ENCODE measurements around the gene MAPK8IP2.

DNA sequence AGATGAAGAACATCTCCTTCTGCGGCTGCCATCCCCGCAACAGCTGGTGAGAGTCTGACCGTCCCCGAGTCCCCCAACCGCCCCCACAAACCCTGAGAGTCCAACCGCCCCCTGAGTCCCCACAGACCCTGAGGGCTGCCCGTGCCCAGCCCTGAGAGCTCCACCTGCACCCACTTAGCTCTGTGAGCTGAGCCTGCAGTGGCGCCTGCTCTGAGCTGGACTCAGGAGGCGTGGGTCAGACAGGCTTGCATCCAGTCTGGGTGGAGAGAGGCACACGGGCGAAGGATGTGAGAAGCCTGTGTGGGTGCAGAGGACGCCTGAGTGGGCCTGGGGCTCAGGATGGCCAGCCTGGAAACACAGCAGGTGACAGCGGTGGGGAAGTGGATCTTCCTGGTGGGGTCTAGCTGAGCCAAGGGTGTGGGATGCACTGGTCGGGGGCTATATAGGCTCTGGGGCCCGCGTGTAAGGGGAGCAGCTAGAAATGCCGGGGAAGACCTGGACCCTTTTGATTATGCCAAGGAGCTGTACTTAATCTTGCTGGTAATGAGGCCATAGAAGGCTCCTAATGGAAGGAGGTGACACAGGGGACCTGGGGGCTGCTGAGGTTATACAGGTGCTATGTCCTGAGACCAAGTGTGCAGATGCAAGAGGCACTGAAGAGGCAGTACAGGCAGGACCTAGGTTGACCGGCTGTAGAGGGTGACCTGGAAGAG is 6.5 kb downstream of the MAPK8IP2 start:
- TF ChIP-seq, protein P1, sequence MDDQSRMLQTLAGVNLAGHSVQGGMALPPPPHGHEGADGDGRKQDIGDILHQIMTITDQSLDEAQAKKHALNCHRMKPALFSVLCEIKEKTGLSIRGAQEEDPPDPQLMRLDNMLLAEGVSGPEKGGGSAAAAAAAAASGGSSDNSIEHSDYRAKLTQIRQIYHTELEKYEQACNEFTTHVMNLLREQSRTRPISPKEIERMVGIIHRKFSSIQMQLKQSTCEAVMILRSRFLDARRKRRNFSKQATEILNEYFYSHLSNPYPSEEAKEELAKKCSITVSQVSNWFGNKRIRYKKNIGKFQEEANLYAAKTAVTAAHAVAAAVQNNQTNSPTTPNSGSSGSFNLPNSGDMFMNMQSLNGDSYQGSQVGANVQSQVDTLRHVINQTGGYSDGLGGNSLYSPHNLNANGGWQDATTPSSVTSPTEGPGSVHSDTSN (IDR thresholded peaks at IDR 0.05) = no peak
- TF ChIP-seq, protein P2, sequence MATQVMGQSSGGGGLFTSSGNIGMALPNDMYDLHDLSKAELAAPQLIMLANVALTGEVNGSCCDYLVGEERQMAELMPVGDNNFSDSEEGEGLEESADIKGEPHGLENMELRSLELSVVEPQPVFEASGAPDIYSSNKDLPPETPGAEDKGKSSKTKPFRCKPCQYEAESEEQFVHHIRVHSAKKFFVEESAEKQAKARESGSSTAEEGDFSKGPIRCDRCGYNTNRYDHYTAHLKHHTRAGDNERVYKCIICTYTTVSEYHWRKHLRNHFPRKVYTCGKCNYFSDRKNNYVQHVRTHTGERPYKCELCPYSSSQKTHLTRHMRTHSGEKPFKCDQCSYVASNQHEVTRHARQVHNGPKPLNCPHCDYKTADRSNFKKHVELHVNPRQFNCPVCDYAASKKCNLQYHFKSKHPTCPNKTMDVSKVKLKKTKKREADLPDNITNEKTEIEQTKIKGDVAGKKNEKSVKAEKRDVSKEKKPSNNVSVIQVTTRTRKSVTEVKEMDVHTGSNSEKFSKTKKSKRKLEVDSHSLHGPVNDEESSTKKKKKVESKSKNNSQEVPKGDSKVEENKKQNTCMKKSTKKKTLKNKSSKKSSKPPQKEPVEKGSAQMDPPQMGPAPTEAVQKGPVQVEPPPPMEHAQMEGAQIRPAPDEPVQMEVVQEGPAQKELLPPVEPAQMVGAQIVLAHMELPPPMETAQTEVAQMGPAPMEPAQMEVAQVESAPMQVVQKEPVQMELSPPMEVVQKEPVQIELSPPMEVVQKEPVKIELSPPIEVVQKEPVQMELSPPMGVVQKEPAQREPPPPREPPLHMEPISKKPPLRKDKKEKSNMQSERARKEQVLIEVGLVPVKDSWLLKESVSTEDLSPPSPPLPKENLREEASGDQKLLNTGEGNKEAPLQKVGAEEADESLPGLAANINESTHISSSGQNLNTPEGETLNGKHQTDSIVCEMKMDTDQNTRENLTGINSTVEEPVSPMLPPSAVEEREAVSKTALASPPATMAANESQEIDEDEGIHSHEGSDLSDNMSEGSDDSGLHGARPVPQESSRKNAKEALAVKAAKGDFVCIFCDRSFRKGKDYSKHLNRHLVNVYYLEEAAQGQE (IDR thresholded peaks at IDR 0.05; ENCODE audit: low read depth, low read length) = no peak
- TF ChIP-seq TEAD4 (IDR thresholded peaks at IDR 0.05; ENCODE audit: borderline replicate concordance, insufficient read depth) (no peak), NRF1 (IDR thresholded peaks at IDR 0.05; ENCODE audit: low read depth, low read length) (no peak), FOXM1 (IDR thresholded peaks at IDR 0.05; ENCODE audit: low read depth) (no peak), RAD21 (IDR thresholded peaks at IDR 0.05; ENCODE audit: low read length) (no peak), GABPA (IDR thresholded peaks at IDR 0.05; ENCODE audit: low read depth) (no peak)
- TF ChIP-seq, protein P3, sequence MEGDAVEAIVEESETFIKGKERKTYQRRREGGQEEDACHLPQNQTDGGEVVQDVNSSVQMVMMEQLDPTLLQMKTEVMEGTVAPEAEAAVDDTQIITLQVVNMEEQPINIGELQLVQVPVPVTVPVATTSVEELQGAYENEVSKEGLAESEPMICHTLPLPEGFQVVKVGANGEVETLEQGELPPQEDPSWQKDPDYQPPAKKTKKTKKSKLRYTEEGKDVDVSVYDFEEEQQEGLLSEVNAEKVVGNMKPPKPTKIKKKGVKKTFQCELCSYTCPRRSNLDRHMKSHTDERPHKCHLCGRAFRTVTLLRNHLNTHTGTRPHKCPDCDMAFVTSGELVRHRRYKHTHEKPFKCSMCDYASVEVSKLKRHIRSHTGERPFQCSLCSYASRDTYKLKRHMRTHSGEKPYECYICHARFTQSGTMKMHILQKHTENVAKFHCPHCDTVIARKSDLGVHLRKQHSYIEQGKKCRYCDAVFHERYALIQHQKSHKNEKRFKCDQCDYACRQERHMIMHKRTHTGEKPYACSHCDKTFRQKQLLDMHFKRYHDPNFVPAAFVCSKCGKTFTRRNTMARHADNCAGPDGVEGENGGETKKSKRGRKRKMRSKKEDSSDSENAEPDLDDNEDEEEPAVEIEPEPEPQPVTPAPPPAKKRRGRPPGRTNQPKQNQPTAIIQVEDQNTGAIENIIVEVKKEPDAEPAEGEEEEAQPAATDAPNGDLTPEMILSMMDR (IDR thresholded peaks at IDR 0.05) = no peak
